GM18861 (cell line): ENCODE data around the gene WSCD2.

Source experiments
- ATAC-seq: cut with Tn5 transposase; IDR thresholded peaks from one replicate; pipeline ENCODE4 v1.9.1; 2021; ENCODE audit not compliant: unreplicated experiment

Gene WSCD2

GRCh38 chr12:108152170-108152538 lies 23.1 kb downstream of the WSCD2 start:
- ATAC-seq: no peak

GRCh38 chr12:108156717-108157116 lies 27.6 kb downstream of the WSCD2 start:
- ATAC-seq: no peak

- no peak for ATAC-seq
Observed at GRCh38 chr12:108157870-108158459, 28.9 kb downstream of the WSCD2 start.

GRCh38 chr12:108162207-108162606 lies 33.1 kb downstream of the WSCD2 start:
- ATAC-seq: no peak

DNA sequence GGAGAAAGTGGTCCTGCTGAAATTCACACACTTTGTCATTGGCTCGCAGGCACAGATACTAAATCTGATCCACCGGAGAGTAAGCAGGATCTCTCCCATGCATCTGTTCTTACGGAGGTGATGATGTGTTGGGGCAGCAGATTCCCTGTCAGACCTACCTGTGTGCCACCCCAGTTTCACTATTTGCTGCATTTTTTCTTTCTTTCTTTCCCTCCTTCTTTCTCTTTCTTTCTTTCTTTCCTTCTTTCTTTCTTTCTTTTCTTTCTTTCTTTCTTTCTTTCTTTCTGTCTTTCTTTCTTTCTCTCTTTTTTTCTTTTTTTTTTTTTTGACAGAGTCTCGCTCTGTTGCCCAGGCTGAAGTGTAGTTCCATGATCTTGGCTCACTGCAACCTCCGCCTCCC lies 37.4 kb downstream of the WSCD2 start:
- no peak for ATAC-seq

- ATAC-seq: no peak
Observed at GRCh38 chr12:108167974-108168373, 38.9 kb downstream of the WSCD2 start.

- no peak for ATAC-seq
Observed at GRCh38 chr12:108169708-108170107, 40.6 kb downstream of the WSCD2 start.

DNA sequence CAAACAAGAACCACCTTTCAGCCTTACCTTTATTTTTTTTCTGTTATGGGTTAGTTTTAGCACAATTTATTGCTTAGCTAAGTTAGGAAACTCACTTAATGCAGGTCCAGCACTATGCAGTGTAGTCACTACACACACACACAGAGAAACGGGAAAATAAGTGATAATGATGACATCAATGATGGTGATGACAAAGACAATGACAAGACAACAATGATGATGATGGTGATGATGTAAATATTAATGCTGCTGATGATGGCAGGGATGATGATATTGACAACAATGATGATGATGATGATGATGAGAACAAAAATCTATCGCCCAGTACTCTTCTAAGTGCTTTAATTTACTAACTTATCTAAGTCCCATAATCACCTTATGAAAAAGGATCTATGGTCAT lies 41.1 kb downstream of the WSCD2 start:
- no peak for ATAC-seq

DNA sequence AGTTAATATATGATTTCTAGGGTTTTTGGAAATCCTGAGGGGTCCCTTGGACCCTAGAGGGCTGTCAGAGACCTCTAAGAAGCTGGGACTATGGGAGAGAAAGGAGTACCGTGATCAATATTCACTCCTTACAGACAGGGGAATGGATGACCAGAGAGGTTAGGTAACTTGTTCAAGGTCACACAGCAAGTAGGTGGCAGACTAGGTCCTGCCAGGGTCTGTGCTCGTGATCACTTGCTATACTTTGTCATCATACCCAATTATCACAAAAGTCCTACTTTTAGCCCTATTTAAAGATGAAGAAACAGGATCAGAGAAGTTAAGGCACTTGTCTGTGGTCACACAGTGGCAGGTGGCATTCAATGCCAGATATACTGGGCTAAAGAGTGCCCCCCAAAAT lies 42.9 kb downstream of the WSCD2 start:
- no peak for ATAC-seq

- no peak for ATAC-seq
Observed at GRCh38 chr12:108173160-108173559, 44.1 kb downstream of the WSCD2 start.

- no peak for ATAC-seq
Observed at GRCh38 chr12:108173892-108174291, 44.8 kb downstream of the WSCD2 start.

GRCh38 chr12:108174641-108175040 lies 45.6 kb downstream of the WSCD2 start:
- ATAC-seq: no peak

DNA sequence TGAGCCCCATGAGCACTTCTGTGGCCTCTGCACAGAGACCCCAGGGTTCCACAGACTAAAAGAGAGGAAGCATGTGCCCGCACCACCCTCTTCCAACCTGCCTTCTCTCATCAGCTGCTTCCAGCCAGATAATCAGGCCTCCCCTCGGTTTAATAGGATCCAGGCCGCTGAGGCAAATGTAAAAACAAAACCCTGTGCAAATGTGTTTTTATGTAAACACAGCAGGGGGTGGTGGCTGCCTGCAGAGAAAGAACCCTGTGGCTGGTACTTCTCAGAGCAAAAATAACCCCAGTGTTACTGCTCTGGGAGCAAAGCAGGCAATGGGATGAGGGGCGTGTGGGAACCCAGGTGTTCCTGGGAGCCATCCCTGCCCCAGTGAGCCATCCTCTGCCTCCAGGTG lies 46.2 kb downstream of the WSCD2 start:
- ATAC-seq: no peak

DNA sequence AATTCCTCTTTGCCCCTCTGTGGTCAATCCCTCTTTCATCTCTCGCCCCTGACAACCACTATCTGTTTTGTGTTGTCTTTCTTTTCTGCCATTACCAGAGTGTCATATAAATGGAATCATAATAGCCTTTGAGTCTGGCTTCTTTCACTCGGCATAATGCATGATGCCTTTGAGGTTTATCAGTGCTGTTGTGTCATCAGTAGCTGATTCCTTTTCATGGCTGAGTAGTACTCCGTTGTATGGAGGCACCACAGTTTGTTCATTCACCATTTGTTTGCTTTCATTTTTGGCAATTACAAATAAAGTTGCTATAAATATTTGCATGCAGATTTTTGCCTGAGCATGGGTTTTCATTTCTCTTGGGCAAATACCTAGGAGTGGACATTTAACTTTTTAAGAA lies 47.2 kb downstream of the WSCD2 start:
- ATAC-seq: no peak

DNA sequence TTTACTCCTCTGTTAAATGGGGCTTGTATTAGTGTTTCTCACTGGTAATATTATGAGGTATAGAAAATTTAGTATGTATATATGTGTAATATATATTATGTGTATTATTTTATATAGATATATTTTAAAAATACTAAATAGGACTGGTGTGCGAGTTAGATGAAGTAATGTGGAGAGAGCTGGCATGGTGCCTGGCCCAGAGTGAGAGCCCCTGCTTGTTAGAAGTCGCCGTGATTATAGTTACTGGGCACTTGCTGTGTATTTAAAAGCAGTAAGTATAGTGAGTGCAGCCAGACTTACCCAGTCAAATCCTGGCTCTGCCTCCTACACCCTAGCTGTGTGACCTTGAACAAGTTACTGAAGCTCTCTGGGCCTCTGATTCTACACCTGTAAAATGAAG lies 48.0 kb downstream of the WSCD2 start:
- no peak for ATAC-seq

DNA sequence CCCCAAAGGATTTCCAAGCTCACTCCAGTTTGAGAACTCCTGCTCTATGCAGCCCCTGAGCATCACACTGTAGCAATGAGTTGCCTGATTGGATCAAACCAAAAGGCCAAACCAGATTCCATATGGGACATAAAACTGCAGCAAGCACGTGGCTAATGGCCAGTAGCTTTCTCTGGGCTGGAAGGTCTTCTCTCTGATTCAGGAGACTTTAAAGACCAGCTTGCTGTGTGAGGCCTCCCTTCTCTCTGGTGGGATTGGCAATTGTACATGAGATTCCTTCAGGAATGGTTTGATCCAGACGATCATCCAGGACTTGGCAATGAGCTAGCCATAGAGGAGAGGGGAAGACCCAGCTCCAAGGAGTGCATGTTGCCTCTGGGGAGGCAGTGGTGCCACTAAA lies 50.2 kb downstream of the WSCD2 start:
- no peak for ATAC-seq

GRCh38 chr12:108180255-108181094 lies 51.4 kb downstream of the WSCD2 start:
- no peak for ATAC-seq

DNA sequence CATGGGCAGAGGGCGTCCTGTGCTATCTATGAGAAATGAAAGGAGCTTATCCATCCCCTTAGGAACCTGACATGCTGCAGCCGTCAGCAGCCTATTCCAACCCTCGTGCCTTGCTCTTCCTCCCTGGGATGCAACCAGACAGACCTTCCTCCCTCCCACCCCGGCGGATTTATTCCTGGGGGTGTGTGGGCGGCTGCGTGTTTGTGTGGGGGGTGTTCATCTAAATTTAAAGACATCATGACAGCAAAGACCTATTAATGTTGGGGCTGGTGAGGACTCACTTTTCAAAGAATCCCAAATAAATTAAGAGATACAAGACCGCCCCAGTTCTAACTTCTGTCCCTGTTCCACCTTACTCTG lies 52.0 kb downstream of the WSCD2 start:
- no peak for ATAC-seq

- ATAC-seq: no peak
Observed at GRCh38 chr12:108182096-108182495, 53.0 kb downstream of the WSCD2 start.

DNA sequence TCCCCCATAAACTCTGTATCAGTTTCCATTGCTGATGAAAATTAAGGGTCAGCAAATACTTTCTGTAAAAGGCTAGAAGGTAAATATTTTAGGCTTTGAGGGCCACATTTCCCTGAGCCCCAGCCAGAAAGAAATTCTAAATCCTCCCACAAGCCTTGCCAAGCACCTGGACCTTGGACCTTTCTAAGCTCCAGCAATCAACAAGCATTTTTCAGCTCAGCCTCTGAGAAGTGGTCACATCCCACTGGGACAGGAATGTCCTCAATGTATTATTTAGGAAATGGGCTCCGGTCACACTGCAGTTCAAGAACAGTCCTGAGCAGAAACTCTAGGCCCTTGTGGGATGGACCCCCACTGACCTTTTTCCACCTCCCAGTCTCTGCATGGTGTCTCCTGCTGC lies 55.9 kb downstream of the WSCD2 start:
- no peak for ATAC-seq

GRCh38 chr12:108187831-108188230 lies 58.7 kb downstream of the WSCD2 start:
- no peak for ATAC-seq

- no peak for ATAC-seq
Observed at GRCh38 chr12:108190529-108190928, 61.4 kb downstream of the WSCD2 start.

DNA sequence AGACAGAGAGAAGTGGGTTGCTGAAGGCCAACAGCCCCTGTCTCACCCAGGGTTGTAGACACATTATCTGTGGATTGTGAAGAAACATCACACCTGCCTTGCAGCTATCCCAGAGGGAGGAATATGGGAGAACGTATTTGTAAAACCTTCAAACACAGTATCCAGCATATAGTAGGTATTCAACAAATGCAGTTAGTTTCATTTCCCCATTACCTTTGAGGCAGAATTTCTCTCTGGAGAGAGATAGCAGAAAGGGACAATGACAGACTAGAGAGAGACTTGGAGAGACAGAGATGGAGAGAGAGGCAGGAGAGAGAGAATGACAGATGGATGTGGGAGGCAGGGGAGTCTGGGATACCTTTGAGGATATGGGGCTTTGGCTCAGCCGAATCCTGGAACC lies 62.0 kb downstream of the WSCD2 start:
- no peak for ATAC-seq
